ENCODE measurements around the gene TXNDC15. TPM values are rescaled to one million over a fixed set of nuclear protein-coding genes. Genes with fewer than 3 reads are reported as not detected.

TXNDC15 gene
- 100 to 1,000 TPM in 1 of 2 donors, 10 to 100 TPM in 1; 91.2 to 181 TPM for total RNA-seq

- Histone ChIP-seq H3K27ac (peak within 1 kb of the TSS; percentile 90 to 96), H3K27me3 (replicated peaks; ENCODE audit: insufficient read depth) (no peaks in the 10 kb centered on the region), H3K4me1 (ENCODE audit: control insufficient read depth in 1 of 2, low read depth in 2 of 2) (peaks cover 14 to 24% of the 10 kb centered on the region in 2 donors), H3K9me3 (no peaks in the 10 kb centered on the region), H3K36me3 (no peaks in the 10 kb centered on the region), H3K4me3 (peak within 1 kb of the TSS; percentile 93)
- DNase-seq (ENCODE audit: low spot score) (peak; percentile 59), ATAC-seq (ENCODE audit: insufficient number of reproducible peaks, low FRiP score, low read depth) (peak; percentile 89)
- TF ChIP-seq CTCF (IDR thresholded peaks at IDR 0.05) = no peak
Observed at GRCh38 chr5:134873987-134874830, at the start of gene TXNDC15. Gene TXNDC15, plus strand, starts transcription at chr5:134874371. Its CDS starts 57 bp downstream, at chr5:134874428.

- H3K27ac ChIP-seq = no peak overlapping the region
- H3K36me3 ChIP-seq = peaks cover 18% of the 10 kb centered on the region
- ATAC-seq (ENCODE audit: insufficient number of reproducible peaks, low FRiP score, low read depth) (no peak), DNase-seq (ENCODE audit: low spot score) (no peak)
- TF ChIP-seq CTCF (IDR thresholded peaks at IDR 0.05) = no peak
- no peaks in the 10 kb centered on the region for H3K27me3 ChIP-seq (replicated peaks; ENCODE audit: insufficient read depth)
- no peaks in the 10 kb centered on the region for H3K9me3 ChIP-seq
- no peak overlapping the region for H3K4me3 ChIP-seq
- H3K4me1 ChIP-seq (ENCODE audit: control insufficient read depth in 1 of 2, low read depth in 2 of 2) = peaks cover 0 to 6% of the 10 kb centered on the region in 2 donors
Observed at GRCh38 chr5:134824681-134825080, 49.5 kb upstream of the TXNDC15 start.

- H3K4me1 ChIP-seq (ENCODE audit: control insufficient read depth in 1 of 2, low read depth in 2 of 2) = peaks cover 0 to 6% of the 10 kb centered on the region in 2 donors
- no peaks in the 10 kb centered on the region for H3K9me3 ChIP-seq
- DNase-seq (ENCODE audit: low spot score) (no peak), ATAC-seq (ENCODE audit: insufficient number of reproducible peaks, low FRiP score, low read depth) (no peak)
- no peaks in the 10 kb centered on the region for H3K27me3 ChIP-seq (replicated peaks; ENCODE audit: insufficient read depth)
- no peak overlapping the region for H3K4me3 ChIP-seq
- H3K36me3 ChIP-seq = peaks cover 15% of the 10 kb centered on the region
- H3K27ac ChIP-seq = no peak overlapping the region
- no peak for TF ChIP-seq CTCF (IDR thresholded peaks at IDR 0.05)
Observed at GRCh38 chr5:134825212-134825611, 49.0 kb upstream of the TXNDC15 start.

GRCh38 chr5:134833340-134834032, 40.7 kb upstream of the TXNDC15 start:
- no peaks in the 10 kb centered on the region for H3K9me3 ChIP-seq
- no peak for DNase-seq (ENCODE audit: low spot score)
- ATAC-seq (ENCODE audit: insufficient number of reproducible peaks, low FRiP score, low read depth) = peak; percentile 82
- peaks cover 22 to 49% of the 10 kb centered on the region in 2 donors for H3K4me1 ChIP-seq (ENCODE audit: control insufficient read depth in 1 of 2, low read depth in 2 of 2)
- H3K4me3 ChIP-seq = peak overlapping the region; percentile 20
- no peaks in the 10 kb centered on the region for H3K27me3 ChIP-seq (replicated peaks; ENCODE audit: insufficient read depth)
- no peaks in the 10 kb centered on the region for H3K36me3 ChIP-seq
- no peak for TF ChIP-seq CTCF (IDR thresholded peaks at IDR 0.05)
- peak overlapping the region; percentile 89 to 94 for H3K27ac ChIP-seq

GRCh38 chr5:134835623-134836022, 38.5 kb upstream of the TXNDC15 start:
- peaks cover 22 to 50% of the 10 kb centered on the region in 2 donors for H3K4me1 ChIP-seq (ENCODE audit: control insufficient read depth in 1 of 2, low read depth in 2 of 2)
- no peak overlapping the region for H3K4me3 ChIP-seq
- ATAC-seq (ENCODE audit: insufficient number of reproducible peaks, low FRiP score, low read depth) = no peak
- H3K27ac ChIP-seq = peak overlapping the region; percentile 89 to 94
- no peaks in the 10 kb centered on the region for H3K9me3 ChIP-seq
- H3K27me3 ChIP-seq (replicated peaks; ENCODE audit: insufficient read depth) = no peaks in the 10 kb centered on the region
- DNase-seq (ENCODE audit: low spot score) = no peak
- H3K36me3 ChIP-seq = no peaks in the 10 kb centered on the region
- TF ChIP-seq CTCF (IDR thresholded peaks at IDR 0.05) = no peak
